Thoracic aorta (tissue), 2 donors: ENCODE measurements around the gene ZNF446. TPM values are rescaled to one million over a fixed set of nuclear protein-coding genes. Genes with fewer than 3 reads are reported as not detected.
A peak's percentile ranks its signal among the peaks of the same experiment; 100 is the strongest.
"Not testable (repeated sequence)": the region's sequence is repeated elsewhere in the genome, so short reads cannot be mapped to it uniquely, and the experiment has no call there.

Source experiments
- ATAC-seq: fragments of 150-250 bp; one replicate; pipeline ENCODE4 v1.8.0; 2017; ENCODE audit warnings: low read depth; ENCODE audit not compliant: insufficient number of reproducible peaks, low FRiP score
- DNase-seq: peaks from one replicate; pipeline ENCODE4 v3.0.0-alpha.2; 2020; ENCODE audit warnings: low spot score
- H3K27ac ChIP-seq, 2 donors: fragments of 200-600 bp; sonication (generic); 1 replicate in 1 of 2; 2 replicates in 1 of 2; pipeline ENCODE4 v1.5.1; 2016; ENCODE audit warnings: mild to moderate bottlenecking in 2 of 2, moderate library complexity in 2 of 2
- H3K27me3 ChIP-seq: fragments of 200-600 bp; sonication (generic); replicated peaks from 2 replicates; pipeline ENCODE4 v1.6.0; 2016; ENCODE audit warnings: mild to moderate bottlenecking; ENCODE audit not compliant: insufficient read depth
- H3K36me3 ChIP-seq: fragments of 200-600 bp; sonication (generic); one replicate; pipeline ENCODE4 v1.5.1; 2016
- H3K4me1 ChIP-seq, 2 donors: fragments of 200-600 bp; sonication (generic); 1 replicate in 1 of 2; 2 replicates in 1 of 2; pipeline versions ENCODE4 v1.5.1 to v1.6.0; 2016; ENCODE audit warnings: low read depth in 2 of 2, mild to moderate bottlenecking in 1 of 2; ENCODE audit not compliant: control insufficient read depth in 1 of 2
- H3K4me3 ChIP-seq: fragments of 200-600 bp; sonication (generic); 2 replicates; pipeline ENCODE4 v1.5.1; 2016; ENCODE audit warnings: mild to moderate bottlenecking
- H3K9me3 ChIP-seq: fragments of 200-600 bp; sonication (generic); 2 replicates; pipeline ENCODE4 v1.5.1; 2016
- total RNA-seq, 2 donors: library from RNA; depleted of rRNA; stranded (reverse); fragments of >200 nt; gene quantifications; one replicate each; pipeline versions ENCODE4 v1.1.0 to v1.2.3, GENCODE V29; 2016
- TF ChIP-seq, protein P1 (sequence below): fragments of 200-600 bp; sonication (generic); IDR thresholded peaks from one replicate; pipeline ENCODE4 v1.5.1; 2019; ENCODE audit warnings: antibody characterized with exemption

ZNF446 gene
- total RNA-seq, 2 donors from 2014 or later: 17.8 to 23.7 TPM

GRCh38 chr19:58482372-58482771, 6.2 kb downstream of the ZNF446 start:
- TF ChIP-seq, protein P1, sequence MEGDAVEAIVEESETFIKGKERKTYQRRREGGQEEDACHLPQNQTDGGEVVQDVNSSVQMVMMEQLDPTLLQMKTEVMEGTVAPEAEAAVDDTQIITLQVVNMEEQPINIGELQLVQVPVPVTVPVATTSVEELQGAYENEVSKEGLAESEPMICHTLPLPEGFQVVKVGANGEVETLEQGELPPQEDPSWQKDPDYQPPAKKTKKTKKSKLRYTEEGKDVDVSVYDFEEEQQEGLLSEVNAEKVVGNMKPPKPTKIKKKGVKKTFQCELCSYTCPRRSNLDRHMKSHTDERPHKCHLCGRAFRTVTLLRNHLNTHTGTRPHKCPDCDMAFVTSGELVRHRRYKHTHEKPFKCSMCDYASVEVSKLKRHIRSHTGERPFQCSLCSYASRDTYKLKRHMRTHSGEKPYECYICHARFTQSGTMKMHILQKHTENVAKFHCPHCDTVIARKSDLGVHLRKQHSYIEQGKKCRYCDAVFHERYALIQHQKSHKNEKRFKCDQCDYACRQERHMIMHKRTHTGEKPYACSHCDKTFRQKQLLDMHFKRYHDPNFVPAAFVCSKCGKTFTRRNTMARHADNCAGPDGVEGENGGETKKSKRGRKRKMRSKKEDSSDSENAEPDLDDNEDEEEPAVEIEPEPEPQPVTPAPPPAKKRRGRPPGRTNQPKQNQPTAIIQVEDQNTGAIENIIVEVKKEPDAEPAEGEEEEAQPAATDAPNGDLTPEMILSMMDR: no peak
- Histone ChIP-seq H3K27ac (no peak overlapping the region), H3K27me3 (no peaks in the 10 kb centered on the region), H3K9me3 (no peaks in the 10 kb centered on the region), H3K4me3 (no peak overlapping the region), H3K36me3 (peaks cover 21% of the 10 kb centered on the region), H3K4me1 (peaks cover 3 to 18% of the 10 kb centered on the region in 2 donors)
- ATAC-seq (no peak), DNase-seq (no peak)

- H3K27ac ChIP-seq: peak overlapping the region; percentile 66 to 76
- no peaks in the 10 kb centered on the region for H3K9me3 ChIP-seq
- no peak for DNase-seq
- H3K27me3 ChIP-seq: no peaks in the 10 kb centered on the region
- H3K4me3 ChIP-seq: no peak overlapping the region
- peak; percentile 54 for ATAC-seq
- TF ChIP-seq, protein P1: no peak
- peaks cover 21% of the 10 kb centered on the region for H3K36me3 ChIP-seq
- peaks cover 3 to 15% of the 10 kb centered on the region in 2 donors for H3K4me1 ChIP-seq
Measured at GRCh38 chr19:58483776-58484175, 7.6 kb downstream of the ZNF446 start.

GRCh38 chr19:58484349-58484748, 8.2 kb downstream of the ZNF446 start:
- DNase-seq, H3K27me3 ChIP-seq, H3K9me3 ChIP-seq, ATAC-seq, H3K4me3 ChIP-seq: not testable (repeated sequence)
- Histone ChIP-seq H3K36me3 (peaks cover 17% of the 10 kb centered on the region), H3K27ac (peak overlapping the region; percentile 66 to 76), H3K4me1 (peaks cover 3 to 15% of the 10 kb centered on the region in 2 donors)

- H3K4me3 ChIP-seq: no peak overlapping the region
- TF ChIP-seq, protein P1: no peak
- H3K27me3 ChIP-seq: no peaks in the 10 kb centered on the region
- H3K9me3 ChIP-seq: no peaks in the 10 kb centered on the region
- H3K36me3 ChIP-seq: no peaks in the 10 kb centered on the region
- no peak for ATAC-seq
- no peaks in the 10 kb centered on the region for H3K4me1 ChIP-seq
- no peak for DNase-seq
- no peak overlapping the region for H3K27ac ChIP-seq
Measured at GRCh38 chr19:58491393-58491792, 15.2 kb downstream of the ZNF446 start.

DNA sequence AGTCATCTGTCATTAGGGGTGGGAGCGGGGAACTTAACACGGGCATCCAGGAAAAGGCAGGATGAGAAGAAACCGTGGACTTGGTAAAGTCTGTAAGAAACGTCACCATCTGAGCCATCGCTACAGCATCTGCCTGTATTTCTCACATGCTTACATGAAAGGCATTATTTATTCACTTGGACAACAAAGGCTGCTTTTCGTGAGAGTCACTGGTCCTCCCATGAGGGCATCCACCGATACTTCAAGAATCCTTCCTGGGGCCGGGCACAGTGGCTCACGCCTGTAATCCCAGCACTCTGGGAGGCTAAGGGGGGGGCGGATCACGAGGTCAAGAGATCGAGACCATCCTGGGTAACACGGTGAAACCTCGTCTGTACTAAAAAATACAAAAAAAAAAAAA, 16.1 kb downstream of the ZNF446 start:
- no peak for DNase-seq
- no peak for ATAC-seq
- Histone ChIP-seq H3K9me3 (no peaks in the 10 kb centered on the region), H3K4me1 (no peaks in the 10 kb centered on the region), H3K27me3 (no peaks in the 10 kb centered on the region), H3K36me3 (no peaks in the 10 kb centered on the region), H3K27ac (no peak overlapping the region), H3K4me3 (no peak overlapping the region)
- TF ChIP-seq, protein P1: no peak

- TF ChIP-seq, protein P1: no peak
- ATAC-seq (no peak), DNase-seq (no peak)
- Histone ChIP-seq H3K4me1 (peaks cover 3 to 29% of the 10 kb centered on the region in 2 donors), H3K27ac (no peak overlapping the region), H3K27me3 (no peaks in the 10 kb centered on the region), H3K9me3 (no peaks in the 10 kb centered on the region), H3K36me3 (no peaks in the 10 kb centered on the region), H3K4me3 (no peak overlapping the region)
Measured at GRCh38 chr19:58497634-58498170, 21.6 kb downstream of the ZNF446 start.
